SU-DHL-6 (cell line): ENCODE data around the gene NTM.

ENCODE experiments used
- CTCF ChIP-seq: fragments of 200-600 bp; sonication (generic); IDR thresholded peaks from one replicate; pipeline ENCODE4 v1.5.1; 2017; ENCODE audit warnings: antibody characterized with exemption, mild to moderate bottlenecking, low read length, moderate library complexity; ENCODE audit not compliant: insufficient read depth, poor library complexity, severe bottlenecking
- EZH2phosphoT487 ChIP-seq: fragments of 200-600 bp; sonication (generic), shearing (Covaris generic); conservative IDR thresholded peaks from 2 replicates; pipeline ENCODE4 v1.6.1; 2018; ENCODE audit warnings: mild to moderate bottlenecking, antibody characterized with exemption, low read length, moderate library complexity, mixed read lengths

GRCh38 chr11:131662317-131662972 is 292.0 kb downstream of the NTM start:
- no peak for TF ChIP-seq CTCF
- no peak for TF ChIP-seq EZH2phosphoT487
